Psoas muscle (tissue), 8 donors: ENCODE data around the gene HERPUD2. TPM values are rescaled to one million over a fixed set of nuclear protein-coding genes. Genes with fewer than 3 reads are reported as not detected.

ENCODE experiments used
- ATAC-seq, 4 donors: fragments of 200-7000 bp; cut with Tn5 transposase; one replicate each; pipeline ENCODE4 v1.9.1; 2020; ENCODE audit warnings: moderate library complexity in 3 of 4, mild to moderate bottlenecking in 2 of 4
- DNase-seq, 2 donors: peaks; one replicate each; pipeline ENCODE4 v3.0.0-alpha.2; 2020
- H3K27ac ChIP-seq: fragments of 200-600 bp; one replicate; pipeline ENCODE4 v1.8.0; 2022
- H3K27me3 ChIP-seq, 3 donors: fragments of 200-600 bp in 1 of 3; one replicate each; pipeline versions ENCODE4 v1.6.1 to v1.8.0; 2013 to 2022; ENCODE audit warnings: low read length in 2 of 3, mild to moderate bottlenecking in 2 of 3, moderate library complexity in 1 of 3; ENCODE audit not compliant: insufficient read depth in 3 of 3
- H3K36me3 ChIP-seq, 2 donors: fragments of 200-600 bp in 1 of 2; one replicate each; pipeline versions ENCODE4 v1.6.1 to v1.8.0; 2013 to 2022; ENCODE audit warnings: low read depth in 1 of 2, mild to moderate bottlenecking in 1 of 2, moderate library complexity in 1 of 2; ENCODE audit not compliant: insufficient read depth in 1 of 2
- H3K4me1 ChIP-seq: fragments of 200-600 bp; one replicate; pipeline ENCODE4 v1.8.0; 2022
- H3K4me3 ChIP-seq: fragments of 200-600 bp; one replicate; pipeline ENCODE4 v1.8.0; 2022; ENCODE audit warnings: mild to moderate bottlenecking
- H3K9me3 ChIP-seq: fragments of 200-600 bp; one replicate; pipeline ENCODE4 v1.8.0; 2022
- WGBS, 3 donors: extraction: QIAGEN DNeasy Blood & Tissue Kit; methylation state at CpG; one replicate each; pipeline versions ENCODE4 v1.1.6 to v1.1.7; 2013; 5-methylcytosine and 5-hydroxymethylcytosine counted together
- intact Hi-C, 2 donors: fragments of 100-400 bp; cut with DNase I; formaldehyde crosslinking; loops; one replicate each; pipeline versions ENCODE4 v1.11.0 to v1.14.2; 2022
- polyA plus RNA-seq, 3 donors: library from polyadenylated mRNA; stranded (reverse); fragments of 200-250 nt; gene quantifications; one replicate each; pipeline ENCODE4 v1.2.3, GENCODE V29; 2013
- total RNA-seq, 4 donors: library from RNA; stranded (reverse); fragmentation: NEBNext Ultra II Directional in 2 of 4; extraction: Animal tissue kit (Norgen Biotek cat#: 25700) in 2 of 4; gene quantifications; one replicate each; pipeline versions ENCODE4 v1.2.1 to v1.2.4, GENCODE V29; 2021 to 2023
- TF ChIP-seq, protein P1 (sequence below): fragments of 200-600 bp; IDR thresholded peaks from one replicate; pipeline ENCODE4 v1.8.0; 2022; ENCODE audit warnings: antibody characterized with exemption
- donor health status: healthy with polysubstance abuse.
- donor health status: DM: no; HTN: no; CAD: no; lungs with moderate emphysema.
- donor health status: Bipolar disorder and iron deficiency.
- donor health status: healthy.
- donor health status: DM: yes; HTN: yes; CAD: no.
- donor health status: DM: no; HTN: no; CAD: no.
- donor health status: DM: no; HTN: no; CAD: no.
- donor health status: DM: yes; HTN: yes; CAD: no.

HERPUD2 gene
- total and polyA plus RNA-seq, 7 donors = 7.9 to 21.5 (median 12.5) TPM

DNA sequence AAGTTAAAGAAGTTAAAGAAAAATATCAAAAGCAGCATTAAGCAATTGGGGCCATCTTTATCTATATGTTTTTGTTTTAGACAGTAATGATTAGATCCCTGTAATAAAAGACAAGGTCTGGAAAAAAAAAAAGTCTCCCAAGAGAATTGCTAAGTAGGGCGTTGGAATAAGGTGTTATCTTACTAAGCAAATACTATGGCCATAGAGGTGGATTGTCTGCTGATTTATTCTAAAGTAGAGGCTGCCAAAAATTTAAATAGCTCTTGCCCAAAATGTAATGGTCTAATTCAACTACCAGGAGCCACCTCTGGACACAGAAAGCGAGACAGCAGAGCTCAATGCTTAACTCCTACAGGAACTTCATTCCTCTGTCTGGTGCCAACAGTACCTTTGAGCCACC, 71.6 kb downstream of the HERPUD2 start:
- Histone ChIP-seq H3K27ac (no peak overlapping the region), H3K27me3 (no peaks in the 10 kb centered on the region), H3K36me3 (peaks cover 0 to 11% of the 10 kb centered on the region in 2 donors), H3K4me3 (no peak overlapping the region), H3K4me1 (no peaks in the 10 kb centered on the region), H3K9me3 (no peaks in the 10 kb centered on the region)
- TF ChIP-seq, protein P1, sequence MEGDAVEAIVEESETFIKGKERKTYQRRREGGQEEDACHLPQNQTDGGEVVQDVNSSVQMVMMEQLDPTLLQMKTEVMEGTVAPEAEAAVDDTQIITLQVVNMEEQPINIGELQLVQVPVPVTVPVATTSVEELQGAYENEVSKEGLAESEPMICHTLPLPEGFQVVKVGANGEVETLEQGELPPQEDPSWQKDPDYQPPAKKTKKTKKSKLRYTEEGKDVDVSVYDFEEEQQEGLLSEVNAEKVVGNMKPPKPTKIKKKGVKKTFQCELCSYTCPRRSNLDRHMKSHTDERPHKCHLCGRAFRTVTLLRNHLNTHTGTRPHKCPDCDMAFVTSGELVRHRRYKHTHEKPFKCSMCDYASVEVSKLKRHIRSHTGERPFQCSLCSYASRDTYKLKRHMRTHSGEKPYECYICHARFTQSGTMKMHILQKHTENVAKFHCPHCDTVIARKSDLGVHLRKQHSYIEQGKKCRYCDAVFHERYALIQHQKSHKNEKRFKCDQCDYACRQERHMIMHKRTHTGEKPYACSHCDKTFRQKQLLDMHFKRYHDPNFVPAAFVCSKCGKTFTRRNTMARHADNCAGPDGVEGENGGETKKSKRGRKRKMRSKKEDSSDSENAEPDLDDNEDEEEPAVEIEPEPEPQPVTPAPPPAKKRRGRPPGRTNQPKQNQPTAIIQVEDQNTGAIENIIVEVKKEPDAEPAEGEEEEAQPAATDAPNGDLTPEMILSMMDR = no peak
- ATAC-seq = no peak
- DNase-seq = no peak
- 45 to 65% (median 47%) methylated on average over 2 of the region's 2 CpGs for WGBS, 3 donors
- intact Hi-C loops = loop anchor here (5.0 to 10.0 kb wide), 2 partner anchors 86 to 199 kb away; no protein-coding TSS in a partner anchor

GRCh38 chr7:35619863-35620262, 75.1 kb downstream of the HERPUD2 start:
- H3K36me3 ChIP-seq = no peaks in the 10 kb centered on the region
- intact Hi-C loops = loop anchor here (5.0 to 10.0 kb wide), 2 partner anchors 83 to 195 kb away; no protein-coding TSS in a partner anchor
- no peak for ATAC-seq
- H3K27ac ChIP-seq = no peak overlapping the region
- no peaks in the 10 kb centered on the region for H3K9me3 ChIP-seq
- no peak for DNase-seq
- TF ChIP-seq, protein P1 = no peak
- no peaks in the 10 kb centered on the region for H3K4me1 ChIP-seq
- H3K27me3 ChIP-seq = no peaks in the 10 kb centered on the region
- H3K4me3 ChIP-seq = no peak overlapping the region
- WGBS, 3 donors = 85 to 88% (median 86%) methylated on average over 1 of the region's 1 CpG

DNA sequence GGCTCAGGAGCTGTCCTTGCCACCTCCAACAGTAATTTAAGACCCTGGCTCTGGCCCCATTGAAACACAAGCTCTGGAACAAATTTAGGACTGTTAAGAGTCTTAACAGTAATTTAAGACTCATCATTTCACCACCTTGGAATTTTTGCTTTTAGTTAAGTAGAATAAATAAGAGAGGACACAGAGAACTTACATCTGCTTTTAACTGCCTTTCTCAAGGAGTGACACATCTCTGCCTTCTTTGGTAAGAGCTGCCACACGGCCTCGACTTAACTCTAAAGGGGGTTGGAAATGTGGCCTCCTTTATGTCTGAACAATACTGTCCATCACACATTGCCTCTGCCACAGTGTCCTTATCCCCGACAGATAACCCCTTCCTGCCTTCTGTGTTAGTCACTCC, 77.9 kb downstream of the HERPUD2 start:
- ATAC-seq = peak in 2 of 4 donors; percentile 27 to 46
- 18 to 36% (median 31%) methylated on average over 3 of the region's 3 CpGs for WGBS, 3 donors
- Histone ChIP-seq H3K9me3 (no peaks in the 10 kb centered on the region), H3K4me3 (no peak overlapping the region), H3K4me1 (no peaks in the 10 kb centered on the region), H3K27me3 (no peaks in the 10 kb centered on the region), H3K27ac (no peak overlapping the region), H3K36me3 (no peaks in the 10 kb centered on the region)
- DNase-seq = no peak
- intact Hi-C loops = no loop called here
- TF ChIP-seq, protein P1 = no peak

GRCh38 chr7:35613150-35613549, 81.8 kb downstream of the HERPUD2 start:
- WGBS, 3 donors = 80 to 88% (median 86%) methylated on average over 2 of the region's 2 CpGs
- no peaks in the 10 kb centered on the region for H3K4me1 ChIP-seq
- no peak overlapping the region for H3K27ac ChIP-seq
- no peak for ATAC-seq
- H3K36me3 ChIP-seq = no peaks in the 10 kb centered on the region
- H3K27me3 ChIP-seq = no peaks in the 10 kb centered on the region
- no peak for DNase-seq
- H3K9me3 ChIP-seq = no peaks in the 10 kb centered on the region
- no peak overlapping the region for H3K4me3 ChIP-seq
- intact Hi-C loops = no loop called here
- TF ChIP-seq, protein P1 = no peak

- no peak for DNase-seq
- no peaks in the 10 kb centered on the region for H3K36me3 ChIP-seq
- H3K9me3 ChIP-seq = no peaks in the 10 kb centered on the region
- intact Hi-C loops = no loop called here
- peak in 1 of 4 donors; percentile 50 for ATAC-seq
- TF ChIP-seq, protein P1 = no peak
- H3K27ac ChIP-seq = no peak overlapping the region
- H3K27me3 ChIP-seq = no peaks in the 10 kb centered on the region
- H3K4me3 ChIP-seq = no peak overlapping the region
- no peaks in the 10 kb centered on the region for H3K4me1 ChIP-seq
- WGBS, 3 donors = 43 to 52% (median 50%) methylated on average over 1 of the region's 1 CpG
These were observed 89.2 kb downstream of the HERPUD2 start for GRCh38 chr7:35605760-35606159.
